NCI-H345 (cell line): ENCODE data around the gene PROM2.
"Not testable (repeated sequence)": the region's sequence is repeated elsewhere in the genome, so short reads cannot be mapped to it uniquely, and the experiment has no call there.

Source experiments
- DNase-seq: peaks from one replicate; lab custom pipeline; 2025; lab: John Stamatoyannopoulos, UW

Gene PROM2

GRCh38 chr2:95268211-95269035 is 5.8 kb upstream of the PROM2 start:
- no peak for DNase-seq

DNA sequence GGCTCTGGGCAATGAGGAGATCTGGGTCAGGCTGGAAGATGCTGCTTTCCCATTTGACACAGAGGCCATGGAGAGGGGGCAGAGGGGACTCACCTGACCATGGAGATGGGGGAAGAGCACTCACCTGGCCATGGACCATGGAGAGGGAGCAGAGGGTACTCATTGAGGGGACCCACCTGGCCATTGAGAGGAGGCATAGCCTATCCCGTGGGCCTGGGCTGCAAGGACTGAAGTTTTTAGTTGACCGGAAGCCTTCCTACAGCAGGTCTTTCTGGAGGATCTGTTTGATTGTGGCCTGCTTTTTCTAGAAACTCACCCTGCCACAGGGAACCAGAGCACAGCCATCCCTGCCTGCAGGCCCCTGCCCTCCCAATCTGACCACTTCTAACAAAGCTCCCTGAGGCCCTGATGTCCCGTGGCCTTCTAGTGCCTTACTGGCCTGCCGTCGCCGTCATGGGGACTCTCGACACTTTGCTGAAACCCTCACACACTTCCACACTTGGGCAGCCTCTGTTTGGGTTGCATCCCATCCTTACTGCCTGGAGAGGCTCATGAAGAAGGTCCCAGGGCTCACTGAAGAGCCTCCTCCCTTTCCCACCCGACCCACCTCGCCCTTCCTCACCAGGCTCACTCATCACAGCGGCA is 5.1 kb upstream of the PROM2 start:
- no peak for DNase-seq

- DNase-seq: not testable (repeated sequence)
These were observed 4.5 kb upstream of the PROM2 start for GRCh38 chr2:95269745-95270144.

- DNase-seq: no peak
These were observed 3.6 kb upstream of the PROM2 start for GRCh38 chr2:95270541-95271081.

DNA sequence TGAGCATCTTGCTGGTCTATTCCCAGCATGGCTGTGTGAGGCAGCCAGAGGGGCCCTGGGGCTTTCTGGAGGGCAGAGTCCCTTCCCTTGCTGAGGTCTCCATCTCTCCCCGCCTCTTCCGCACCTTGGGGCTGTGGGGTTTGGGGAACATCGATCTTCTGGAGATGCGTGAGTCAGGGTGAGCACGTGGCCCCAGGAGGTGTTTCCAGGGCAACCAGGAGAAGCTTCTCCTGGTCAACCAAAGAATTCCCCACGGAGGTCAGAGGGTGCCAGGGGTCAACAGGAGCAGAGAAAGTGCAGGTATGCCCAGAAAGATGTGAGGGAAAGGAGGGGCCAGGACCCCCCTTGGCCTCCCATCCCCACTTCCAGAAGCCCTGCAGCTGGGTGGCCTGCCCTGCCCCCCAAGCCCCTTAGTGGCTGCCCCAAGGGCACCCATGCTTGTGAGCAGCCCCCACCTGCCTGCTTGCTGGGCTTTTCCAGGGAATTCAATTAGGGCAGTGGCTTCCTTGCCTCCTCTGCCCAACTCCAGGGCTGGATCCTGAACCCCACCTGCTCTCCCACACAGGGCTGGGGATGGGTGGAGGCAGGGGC is 2.8 kb upstream of the PROM2 start:
- no peak for DNase-seq

- DNase-seq: no peak
These were observed 1.9 kb upstream of the PROM2 start for GRCh38 chr2:95272299-95272751.

DNA sequence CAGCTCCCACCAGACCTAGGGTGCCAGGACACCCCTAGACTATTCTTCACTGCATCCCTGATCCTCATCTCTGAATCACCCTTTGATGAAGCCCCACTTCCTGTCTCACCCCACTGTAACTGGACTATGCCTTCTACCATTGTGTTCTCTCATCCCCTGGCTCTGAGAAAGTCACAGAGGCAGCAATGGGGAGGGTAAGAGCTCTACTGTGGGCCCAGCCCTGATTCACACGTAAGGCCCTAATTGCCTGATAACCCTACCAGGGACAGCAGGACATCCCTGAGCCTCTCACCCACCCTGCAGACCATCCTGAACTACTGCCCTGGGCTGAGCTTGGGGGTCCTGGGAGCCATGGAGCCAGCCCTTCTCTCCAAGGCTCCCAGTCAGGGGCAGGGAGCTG is 1.5 kb upstream of the PROM2 start:
- no peak for DNase-seq

DNA sequence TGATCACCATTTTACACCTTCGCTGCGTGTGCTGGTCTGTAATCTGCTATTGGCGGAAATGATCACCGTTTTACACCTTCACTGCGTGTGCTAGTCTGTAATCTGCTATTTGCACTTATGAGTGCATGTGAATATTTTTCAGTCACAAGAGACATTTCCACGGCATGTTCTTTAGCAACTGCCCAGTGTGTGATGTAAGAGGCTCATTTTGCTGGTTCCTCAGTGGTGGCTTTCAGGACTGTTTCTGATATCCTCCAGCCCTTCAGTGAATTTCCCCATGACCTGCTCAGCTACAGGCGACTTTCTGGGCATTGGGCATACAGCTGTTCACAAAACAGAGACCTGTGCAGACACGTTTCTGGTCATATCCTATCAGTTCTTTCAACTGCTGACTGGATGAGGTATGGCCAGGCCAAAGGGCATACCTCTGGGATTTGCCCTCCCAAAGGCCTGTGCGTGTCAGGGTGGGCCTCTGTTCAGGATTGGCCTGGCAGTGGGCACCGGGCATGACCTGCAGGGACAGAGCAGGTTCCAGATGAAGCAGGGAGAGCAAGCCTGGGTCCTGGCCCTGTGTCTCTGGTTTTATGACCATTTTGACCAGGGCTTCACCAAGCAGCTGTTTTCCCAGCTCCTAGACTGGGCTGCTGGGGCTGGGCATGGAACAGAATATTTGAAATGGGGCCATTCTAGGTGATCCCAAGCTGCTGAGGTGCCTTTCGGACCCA is 521 bp upstream of the PROM2 start:
- no peak for DNase-seq

DNA sequence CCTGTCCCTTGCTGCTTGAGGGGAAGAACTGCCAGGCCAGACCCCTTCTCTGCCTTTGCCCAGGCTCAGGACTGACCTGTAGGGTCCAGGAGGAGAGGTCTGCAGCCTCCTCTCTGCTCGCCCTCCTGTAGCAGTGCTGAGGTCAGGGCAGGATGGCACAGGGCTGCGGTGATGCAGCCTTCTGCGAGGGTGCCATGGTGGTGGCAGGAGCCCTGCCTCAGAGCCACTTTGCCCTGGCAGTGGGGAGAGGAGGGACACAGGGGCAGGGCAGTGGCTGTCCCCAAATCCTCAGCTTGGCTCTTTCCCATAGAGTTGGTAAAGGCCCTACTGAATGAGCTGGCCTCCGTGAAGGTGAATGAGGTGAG is 884 bp downstream of the PROM2 start:
- DNase-seq: no peak

- DNase-seq: no peak
These were observed 1.5 kb downstream of the PROM2 start for GRCh38 chr2:95275601-95276243.

- no peak for DNase-seq
These were observed 2.1 kb downstream of the PROM2 start for GRCh38 chr2:95276244-95276887.

DNA sequence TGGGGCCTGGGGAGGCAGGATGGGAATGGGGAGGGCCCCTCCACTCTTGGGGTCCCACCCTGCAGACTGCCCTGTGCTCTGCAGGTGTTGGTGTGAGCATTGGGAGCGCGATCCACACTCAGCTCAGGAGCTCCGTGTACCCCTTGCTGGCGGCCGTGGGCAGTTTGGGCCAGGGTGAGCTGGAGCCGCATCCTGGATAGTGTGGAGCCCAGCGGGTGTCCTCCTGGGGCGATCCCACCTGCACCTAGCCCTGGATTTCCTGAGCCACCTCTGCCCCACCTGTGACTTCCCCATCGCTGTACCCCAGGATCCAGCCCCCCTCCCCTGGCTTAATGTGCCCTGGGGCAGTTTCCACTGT is 2.6 kb downstream of the PROM2 start:
- DNase-seq: no peak

GRCh38 chr2:95277246-95277906 is 3.1 kb downstream of the PROM2 start:
- no peak for DNase-seq

GRCh38 chr2:95278051-95278471 is 3.8 kb downstream of the PROM2 start:
- no peak for DNase-seq

- DNase-seq: no peak
These were observed 4.5 kb downstream of the PROM2 start for GRCh38 chr2:95278637-95279225.

DNA sequence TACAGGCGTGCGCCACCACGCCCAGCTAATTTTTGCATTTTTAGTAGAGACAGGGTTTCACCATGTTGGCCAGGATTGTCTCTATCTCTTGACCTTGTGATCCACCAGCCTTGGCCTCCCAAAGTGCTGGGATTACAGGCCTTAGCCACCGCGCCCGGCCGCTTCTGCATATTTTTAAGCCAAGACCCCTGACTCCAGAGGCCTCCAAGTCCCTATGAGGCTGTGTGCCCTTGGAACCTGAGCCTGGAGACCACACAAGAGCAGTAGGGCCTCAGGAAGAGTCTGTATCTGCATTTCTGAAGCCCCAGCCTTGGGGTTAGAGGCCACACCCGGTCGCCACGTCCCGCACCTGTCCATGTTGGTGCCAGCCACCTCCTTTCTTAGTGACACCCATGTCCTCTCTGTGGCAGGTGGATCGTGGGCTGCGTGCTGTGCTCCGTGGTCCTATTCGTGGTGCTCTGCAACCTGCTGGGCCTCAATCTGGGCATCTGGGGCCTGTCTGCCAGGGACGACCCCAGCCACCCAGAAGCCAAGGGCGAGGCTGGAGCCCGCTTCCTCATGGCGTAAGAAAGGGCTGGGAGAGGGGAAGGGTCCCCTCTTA is 5.3 kb downstream of the PROM2 start:
- no peak for DNase-seq

- DNase-seq: no peak
These were observed 6.8 kb downstream of the PROM2 start for GRCh38 chr2:95281071-95281470.

- no peak for DNase-seq
These were observed 7.5 kb downstream of the PROM2 start for GRCh38 chr2:95281786-95282185.

DNA sequence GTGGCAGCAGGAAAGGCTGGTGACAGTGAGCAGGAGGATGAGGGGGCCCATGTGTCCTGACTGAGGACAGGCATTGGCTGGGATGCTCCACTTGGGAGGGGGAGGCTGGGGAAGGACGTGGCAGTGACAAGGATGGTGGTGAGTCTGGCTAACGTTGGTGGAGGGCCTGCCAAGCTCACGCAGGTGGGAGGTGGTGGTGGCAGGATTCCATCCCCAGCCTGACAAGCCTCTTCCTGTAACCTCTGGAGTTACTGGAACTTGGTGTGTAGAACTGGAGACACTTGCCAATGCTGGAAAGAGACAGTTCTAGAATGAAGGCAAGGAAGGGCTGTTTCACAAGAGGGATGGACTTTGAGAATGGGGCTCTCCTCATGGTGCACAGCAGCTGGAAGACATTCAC is 8.2 kb downstream of the PROM2 start:
- no peak for DNase-seq

GRCh38 chr2:95283562-95283961 is 9.3 kb downstream of the PROM2 start:
- DNase-seq: no peak
